PC-9 (cell line): ENCODE data around the gene LDHD. TPM values are rescaled to one million over a fixed set of nuclear protein-coding genes. Genes with fewer than 3 reads are reported as not detected.

Source experiments
- Bru-seq: library from RNA; stranded (reverse); fragments of 400-500 nt; gene quantifications from one replicate; lab custom pipeline; 2021; lab: Mats Ljungman, UMichigan
- BruChase-seq, 2 experiments: library from RNA; stranded (reverse); fragments of 400-500 nt; gene quantifications; one replicate each; lab custom pipeline; 2021; lab: Mats Ljungman, UMichigan
- BruUV-seq: library from RNA; stranded (reverse); fragments of 400-500 nt; replicated peaks from 2 replicates; lab custom pipeline; 2021; lab: Mats Ljungman, UMichigan
- CTCF ChIA-PET: fragments of 300-600 bp; sonication (Branson Sonifier 250); formaldehyde crosslinking; loops from one replicate; lab custom pipeline; 2022; ENCODE audit warnings: antibody characterized with exemption; lab: Charles Lee
- POLR2A ChIA-PET: fragments of 300-600 bp; sonication (Branson Sonifier 250); formaldehyde crosslinking; loops from one replicate; lab custom pipeline; 2022; ENCODE audit warnings: antibody characterized with exemption; ENCODE audit not compliant: unreplicated experiment; lab: Charles Lee
- DNase-seq, 2 experiments: peaks; one replicate each; pipeline versions ENCODE4 v3.0.0 to v3.0.0-alpha.2; 2015 to 2022; ENCODE audit warnings: mixed read lengths in 1 of 2
- H2AFZ ChIP-seq: fragments of 200-600 bp; sonication (generic); 2 replicates; pipeline ENCODE4 v1.8.1; 2017; ENCODE audit warnings: antibody characterized with exemption
- H3F3A ChIP-seq: fragments of 200-600 bp; sonication (generic); 2 replicates; pipeline ENCODE4 v1.8.1; 2017; ENCODE audit warnings: antibody characterized with exemption, mild to moderate bottlenecking, low read depth; ENCODE audit not compliant: insufficient read depth
- H3K27ac ChIP-seq: fragments of 200-600 bp; sonication (generic); 2 replicates; pipeline ENCODE4 v1.6.1; 2016; ENCODE audit warnings: mixed run types
- H3K27me3 ChIP-seq: fragments of 200-600 bp; sonication (generic); 2 replicates; pipeline ENCODE4 v1.6.1; 2016; ENCODE audit warnings: low read depth, mixed run types; ENCODE audit not compliant: insufficient read depth
- H3K36me3 ChIP-seq: fragments of 200-600 bp; sonication (generic); 2 replicates; pipeline ENCODE4 v1.6.1; 2016; ENCODE audit warnings: low read depth, mixed run types
- H3K4me1 ChIP-seq: fragments of 200-600 bp; sonication (generic); replicated peaks from 2 replicates; pipeline ENCODE4 v1.6.1; 2016; ENCODE audit warnings: mixed run types; ENCODE audit not compliant: insufficient read depth
- H3K4me2 ChIP-seq: fragments of 200-600 bp; sonication (generic); 2 replicates; pipeline ENCODE4 v1.6.1; 2017; ENCODE audit warnings: mixed run types
- H3K4me3 ChIP-seq: fragments of 200-600 bp; sonication (generic); 2 replicates; pipeline ENCODE4 v1.6.1; 2016; ENCODE audit warnings: mixed run types
- H3K79me2 ChIP-seq: fragments of 200-600 bp; sonication (generic); 2 replicates; pipeline ENCODE4 v1.6.1; 2017; ENCODE audit warnings: low read depth, mixed run types
- H3K9me2 ChIP-seq: fragments of 200-600 bp; sonication (generic); 2 replicates; pipeline ENCODE4 v1.8.1; 2017; ENCODE audit warnings: mild to moderate bottlenecking; ENCODE audit not compliant: insufficient read depth
- H3K9me3 ChIP-seq: fragments of 200-600 bp; sonication (generic); 2 replicates; pipeline ENCODE4 v1.8.1; 2016; ENCODE audit warnings: low read depth; ENCODE audit not compliant: insufficient read depth
- H4K20me1 ChIP-seq: fragments of 200-600 bp; sonication (generic); 2 replicates; pipeline ENCODE4 v1.8.1; 2017; ENCODE audit not compliant: insufficient read depth
- CTCF ChIP-seq: fragments of 200-600 bp; sonication (generic); conservative IDR thresholded peaks from 2 replicates; pipeline ENCODE4 v1.6.1; 2017; ENCODE audit warnings: mixed run types, antibody characterized with exemption, mild to moderate bottlenecking, moderate library complexity
- EZH2 ChIP-seq: fragments of 200-600 bp; sonication (generic); IDR thresholded peaks from 2 replicates; pipeline ENCODE4 v1.8.0; 2017; ENCODE audit warnings: antibody characterized with exemption, low read depth
- intact Hi-C: fragments of 100-400 bp; cut with micrococcal nuclease; formaldehyde crosslinking; loops from one replicate; pipeline ENCODE4 v1.10.0; 2022; ENCODE audit not compliant: unreplicated experiment
- long read RNA-seq: library from polyadenylated mRNA; stranded (forward); transcript quantifications from one replicate; pipeline ENCODE4 v2.0.0, GENCODE V29; 2022
- total RNA-seq: library from RNA; stranded (reverse); gene quantifications from 2 replicates; pipeline ENCODE4 v1.2.3, GENCODE V29; 2021

Gene LDHD
- total RNA-seq: 1.1 and 1.3 TPM in 2 replicates
- percentile 10 among the genes with signal in this experiment for Bru-seq, nascent RNA
- percentile 14 among the genes with signal in this experiment for BruChase-seq, experiment 1, labeled RNA remaining after a 2-hour chase
- BruChase-seq, experiment 2, labeled RNA remaining after a 6-hour chase: percentile 11 among the genes with signal in this experiment
- long read RNA-seq: 0 reads

- Histone ChIP-seq H3K9me2 (no peaks in the 10 kb centered on the region), H3K27me3 (no peaks in the 10 kb centered on the region), H3K27ac (no peak within 1 kb of the TSS), H3K36me3 (no peaks in the 10 kb centered on the region), H3K4me1 (peaks cover 10% of the 10 kb centered on the region), H3K9me3 (peaks cover 8% of the 10 kb centered on the region), H3K79me2 (no peaks in the 10 kb centered on the region), H3K4me3 (0 out of 2 replicates have a peak within 1 kb of the TSS, but pooled peaks have one; percentile 22), H2AFZ (no peak within 1 kb of the TSS), H3F3A (peaks cover 6% of the 10 kb centered on the region; the same call in 1 of the 2 replicates), H4K20me1 (no peaks in the 10 kb centered on the region), H3K4me2 (peak within 1 kb of the TSS; percentile 51)
- intact Hi-C loops: no loop called here
- DNase-seq: peak; percentile 70 to 76
- CTCF ChIA-PET: interaction anchor here (0.6 kb wide), 1 partner anchor 253 kb away, joined by 3 read pairs; no protein-coding TSS in a partner anchor
- POLR2A ChIA-PET: interaction anchor here (0.5 to 0.7 kb wide), 3 partner anchors 113 to 400 kb away, joined by 3 to 6 read pairs (median 3); partner anchors contain the start of gene ZNRF1
- BruUV-seq: no TSS peak
- TF ChIP-seq CTCF: no peak
- TF ChIP-seq EZH2: no peak
These were observed at the start of gene LDHD for GRCh38 chr16:75116081-75116910. Gene LDHD, minus strand, starts transcription at chr16:75116780. Its CDS starts 60 bp downstream, at chr16:75116720.

GRCh38 chr16:75160386-75160785 lies 43.8 kb upstream of the LDHD start:
- H3K9me2 ChIP-seq: no peaks in the 10 kb centered on the region
- H3K4me1 ChIP-seq: no peaks in the 10 kb centered on the region
- H3F3A ChIP-seq: no peaks in the 10 kb centered on the region
- no peak overlapping the region for H2AFZ ChIP-seq
- CTCF ChIA-PET: no interaction called here
- no peaks in the 10 kb centered on the region for H4K20me1 ChIP-seq
- H3K27ac ChIP-seq: no peak overlapping the region
- intact Hi-C loops: no loop called here
- peaks cover 25% of the 10 kb centered on the region for H3K9me3 ChIP-seq
- DNase-seq: no peak
- H3K27me3 ChIP-seq: no peaks in the 10 kb centered on the region
- POLR2A ChIA-PET: no interaction called here
- H3K36me3 ChIP-seq: 0 out of 2 replicates have a peak, but pooled peaks cover 21% of the 10 kb centered on the region
- no peak for TF ChIP-seq EZH2
- no peak for TF ChIP-seq CTCF
- no TSS peak for BruUV-seq
- H3K4me2 ChIP-seq: no peak overlapping the region
- no peak overlapping the region for H3K4me3 ChIP-seq
- H3K79me2 ChIP-seq: no peaks in the 10 kb centered on the region

GRCh38 chr16:75152635-75153034 lies 36.1 kb upstream of the LDHD start:
- ChIA-PET CTCF (no interaction called here), POLR2A (no interaction called here)
- H4K20me1 ChIP-seq: 0 out of 2 replicates have a peak, but pooled peaks cover 3% of the 10 kb centered on the region
- no peak overlapping the region for H3K4me2 ChIP-seq
- peaks cover 9% of the 10 kb centered on the region; the same call in 1 of the 2 replicates for H3K4me1 ChIP-seq
- H3K79me2 ChIP-seq: peaks cover 29% of the 10 kb centered on the region
- no peaks in the 10 kb centered on the region for H3K9me2 ChIP-seq
- H3F3A ChIP-seq: no peaks in the 10 kb centered on the region; the same call in 1 of the 2 replicates
- no TSS peak for BruUV-seq
- H2AFZ ChIP-seq: no peak overlapping the region
- peaks cover 38% of the 10 kb centered on the region for H3K36me3 ChIP-seq
- H3K27ac ChIP-seq: no peak overlapping the region
- TF ChIP-seq EZH2: no peak
- peaks cover 30% of the 10 kb centered on the region for H3K9me3 ChIP-seq
- no peak overlapping the region for H3K4me3 ChIP-seq
- H3K27me3 ChIP-seq: no peaks in the 10 kb centered on the region
- no peak for DNase-seq
- intact Hi-C loops: no loop called here
